ENCODE results near the gene SOWAHA.

The SOWAHA gene

GRCh38 chr5:132812781-132813598, at the start of gene SOWAHA:
SOWAHA (plus strand) TSS chr5:132813302; CDS start chr5:132813622, 320 bp downstream.
- DNase-seq (ENCODE audit: low read depth in 3 of 3), result no peak

- no peak for DNase-seq (ENCODE audit: low read depth in 3 of 3)
Observed at GRCh38 chr5:132764051-132764450, 49.1 kb upstream of the SOWAHA start.

- DNase-seq (ENCODE audit: low read depth in 3 of 3), result no peak
Observed at GRCh38 chr5:132764671-132765238, 48.3 kb upstream of the SOWAHA start.

GRCh38 chr5:132765311-132766019, 47.6 kb upstream of the SOWAHA start:
- DNase-seq (ENCODE audit: low read depth in 3 of 3), result no peak

GRCh38 chr5:132766020-132766805, 46.9 kb upstream of the SOWAHA start:
- DNase-seq (ENCODE audit: low read depth in 3 of 3), result no peak

GRCh38 chr5:132766806-132767055, 46.4 kb upstream of the SOWAHA start:
- no peak for DNase-seq (ENCODE audit: low read depth in 3 of 3)

GRCh38 chr5:132767150-132767549, 46.0 kb upstream of the SOWAHA start:
- no peak for DNase-seq (ENCODE audit: low read depth in 3 of 3)

GRCh38 chr5:132768485-132768868, 44.6 kb upstream of the SOWAHA start:
- DNase-seq (ENCODE audit: low read depth in 3 of 3), result no peak

GRCh38 chr5:132770476-132771159, 42.5 kb upstream of the SOWAHA start:
- DNase-seq (ENCODE audit: low read depth in 3 of 3), result no peak

- no peak for DNase-seq (ENCODE audit: low read depth in 3 of 3)
Observed at GRCh38 chr5:132771503-132771998, 41.6 kb upstream of the SOWAHA start.

- no peak for DNase-seq (ENCODE audit: low read depth in 3 of 3)
Observed at GRCh38 chr5:132772291-132773070, 40.6 kb upstream of the SOWAHA start.

GRCh38 chr5:132773114-132773513, 40.0 kb upstream of the SOWAHA start:
- no peak for DNase-seq (ENCODE audit: low read depth in 3 of 3)

GRCh38 chr5:132773601-132774355, 39.3 kb upstream of the SOWAHA start:
- no peak for DNase-seq (ENCODE audit: low read depth in 3 of 3)

- no peak for DNase-seq (ENCODE audit: low read depth in 3 of 3)
Observed at GRCh38 chr5:132774406-132774805, 38.7 kb upstream of the SOWAHA start.

GRCh38 chr5:132774896-132775295, 38.2 kb upstream of the SOWAHA start:
- no peak for DNase-seq (ENCODE audit: low read depth in 3 of 3)

- no peak for DNase-seq (ENCODE audit: low read depth in 3 of 3)
Observed at GRCh38 chr5:132775476-132775961, 37.6 kb upstream of the SOWAHA start.

GRCh38 chr5:132776131-132776937, 36.8 kb upstream of the SOWAHA start:
- no peak for DNase-seq (ENCODE audit: low read depth in 3 of 3)

GRCh38 chr5:132776938-132777208, 36.2 kb upstream of the SOWAHA start:
- DNase-seq (ENCODE audit: low read depth in 3 of 3), result no peak
